Measurements from ENCODE around the gene KRT23. TPM values are rescaled to one million over a fixed set of nuclear protein-coding genes. Genes with fewer than 3 reads are reported as not detected.
A peak's percentile ranks its signal among the peaks of the same experiment; 100 is the strongest.

Gene KRT23
- total RNA-seq, 1 experiment from 2014 or later: not detected

DNA sequence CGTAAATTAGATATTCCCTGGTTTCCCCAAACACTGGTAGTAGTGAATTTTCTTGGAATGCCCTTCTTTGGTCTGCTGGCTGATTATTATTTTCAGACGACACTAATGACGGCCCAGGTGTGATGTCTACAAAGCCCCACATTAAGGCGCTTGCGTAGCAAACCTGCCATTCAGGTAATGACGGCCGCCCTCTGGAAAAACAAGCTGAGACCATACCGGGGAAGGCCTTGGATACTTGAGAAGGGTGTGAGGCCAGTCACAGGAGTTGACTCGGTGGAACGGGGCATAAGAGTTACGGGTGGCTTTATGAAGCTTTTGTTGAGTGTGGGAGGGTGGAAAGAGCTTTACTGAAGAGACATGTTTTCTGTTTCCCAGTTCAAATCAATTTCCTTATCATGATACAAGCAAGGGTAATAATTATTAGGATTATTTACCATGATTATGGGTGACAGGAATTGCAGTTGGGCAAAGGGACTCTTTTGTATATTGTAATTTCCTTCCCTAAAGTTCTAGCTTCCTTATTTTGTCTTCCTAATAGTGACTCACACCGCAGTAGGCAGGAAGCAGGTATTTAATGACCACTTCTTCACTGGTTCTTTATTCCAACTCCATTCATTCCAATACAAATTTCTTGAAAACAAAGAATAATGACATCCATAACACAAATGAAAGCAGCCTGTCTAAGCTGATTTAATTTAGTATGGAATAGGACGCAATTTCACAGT, 24.8 kb downstream of the KRT23 start:
- intact Hi-C loops (cut with micrococcal nuclease; ENCODE audit: unreplicated experiment): no loop called here
- POLR2A ChIA-PET (ENCODE audit: unreplicated experiment): interaction anchor here (0.6 kb wide), 1 partner anchor 222 kb away, joined by 10 read pairs; no protein-coding TSS in a partner anchor
- Histone ChIP-seq H3K36me3 (ENCODE audit: low read depth) (no peaks in the 10 kb centered on the region), H3F3A (ENCODE audit: insufficient read depth, low read depth) (peaks cover 47% of the 10 kb centered on the region), H4K20me1 (ENCODE audit: insufficient read depth) (no peaks in the 10 kb centered on the region), H3K4me2 (no peak overlapping the region), H2AFZ (no peak overlapping the region), H3K27ac (peak overlapping the region; percentile 40), H3K9me2 (ENCODE audit: insufficient read depth) (no peaks in the 10 kb centered on the region), H3K27me3 (ENCODE audit: insufficient read depth, low read depth) (no peaks in the 10 kb centered on the region), H3K4me3 (no peak overlapping the region), H3K9me3 (ENCODE audit: insufficient read depth, low read depth) (no peaks in the 10 kb centered on the region), H3K79me2 (ENCODE audit: low read depth) (no peaks in the 10 kb centered on the region), H3K4me1 (replicated peaks; ENCODE audit: insufficient read depth) (peaks cover 86% of the 10 kb centered on the region)
- TF ChIP-seq, protein P1, sequence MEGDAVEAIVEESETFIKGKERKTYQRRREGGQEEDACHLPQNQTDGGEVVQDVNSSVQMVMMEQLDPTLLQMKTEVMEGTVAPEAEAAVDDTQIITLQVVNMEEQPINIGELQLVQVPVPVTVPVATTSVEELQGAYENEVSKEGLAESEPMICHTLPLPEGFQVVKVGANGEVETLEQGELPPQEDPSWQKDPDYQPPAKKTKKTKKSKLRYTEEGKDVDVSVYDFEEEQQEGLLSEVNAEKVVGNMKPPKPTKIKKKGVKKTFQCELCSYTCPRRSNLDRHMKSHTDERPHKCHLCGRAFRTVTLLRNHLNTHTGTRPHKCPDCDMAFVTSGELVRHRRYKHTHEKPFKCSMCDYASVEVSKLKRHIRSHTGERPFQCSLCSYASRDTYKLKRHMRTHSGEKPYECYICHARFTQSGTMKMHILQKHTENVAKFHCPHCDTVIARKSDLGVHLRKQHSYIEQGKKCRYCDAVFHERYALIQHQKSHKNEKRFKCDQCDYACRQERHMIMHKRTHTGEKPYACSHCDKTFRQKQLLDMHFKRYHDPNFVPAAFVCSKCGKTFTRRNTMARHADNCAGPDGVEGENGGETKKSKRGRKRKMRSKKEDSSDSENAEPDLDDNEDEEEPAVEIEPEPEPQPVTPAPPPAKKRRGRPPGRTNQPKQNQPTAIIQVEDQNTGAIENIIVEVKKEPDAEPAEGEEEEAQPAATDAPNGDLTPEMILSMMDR (conservative IDR thresholded peaks at IDR 0.05): no peak
- no peak for TF ChIP-seq EZH2 (IDR thresholded peaks at IDR 0.05; ENCODE audit: low read depth)
- CTCF ChIA-PET: no interaction called here
- BruUV-seq (replicated peaks): no TSS peak
- DNase-seq: no peak

DNA sequence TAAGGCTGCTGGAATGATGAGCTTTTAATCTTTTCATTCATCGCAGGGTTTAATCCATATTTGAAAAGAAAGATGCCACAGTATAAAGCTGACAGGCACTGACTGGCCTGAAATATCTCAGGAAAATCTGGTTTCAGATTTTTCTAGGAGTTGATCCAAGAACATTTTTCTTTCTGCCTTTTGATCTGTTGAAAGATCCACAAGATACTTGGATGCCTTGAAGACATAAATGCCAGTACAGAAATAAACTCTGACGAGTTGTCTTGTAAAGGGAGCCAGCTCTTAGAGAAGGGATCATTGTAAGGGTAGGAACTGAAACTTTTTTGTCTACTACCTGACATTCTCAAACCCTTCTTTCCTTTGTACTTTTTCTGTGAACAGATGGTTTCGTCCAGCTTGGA, 27.0 kb downstream of the KRT23 start:
- H3K27ac ChIP-seq: peak overlapping the region; percentile 95
- no peaks in the 10 kb centered on the region for H3K9me3 ChIP-seq (ENCODE audit: insufficient read depth, low read depth)
- ChIA-PET POLR2A (ENCODE audit: unreplicated experiment) (interaction anchor here (0.5 to 1.0 kb wide), 4 partner anchors 8 to 768 kb away, joined by 3 to 17 read pairs (median 8); partner anchors contain the start of gene KRT13), CTCF (interaction anchor here (1.5 kb wide), 1 partner anchor 638 kb away, joined by 11 read pairs; no protein-coding TSS in a partner anchor)
- H4K20me1 ChIP-seq (ENCODE audit: insufficient read depth): no peaks in the 10 kb centered on the region
- peaks cover 64% of the 10 kb centered on the region for H3K4me1 ChIP-seq (replicated peaks; ENCODE audit: insufficient read depth)
- no peak overlapping the region for H3K4me3 ChIP-seq
- H3K9me2 ChIP-seq (ENCODE audit: insufficient read depth): no peaks in the 10 kb centered on the region
- no peak overlapping the region for H2AFZ ChIP-seq
- no TSS peak for BruUV-seq (replicated peaks)
- peaks cover 26% of the 10 kb centered on the region for H3F3A ChIP-seq (ENCODE audit: insufficient read depth, low read depth)
- no peak for DNase-seq
- TF ChIP-seq EZH2 (IDR thresholded peaks at IDR 0.05; ENCODE audit: low read depth): no peak
- TF ChIP-seq, protein P1 (conservative IDR thresholded peaks at IDR 0.05): no peak
- H3K79me2 ChIP-seq (ENCODE audit: low read depth): no peaks in the 10 kb centered on the region
- intact Hi-C loops (cut with micrococcal nuclease; ENCODE audit: unreplicated experiment): no loop called here
- H3K36me3 ChIP-seq (ENCODE audit: low read depth): no peaks in the 10 kb centered on the region
- H3K4me2 ChIP-seq: peak overlapping the region; percentile 58
- no peaks in the 10 kb centered on the region for H3K27me3 ChIP-seq (ENCODE audit: insufficient read depth, low read depth)

DNA sequence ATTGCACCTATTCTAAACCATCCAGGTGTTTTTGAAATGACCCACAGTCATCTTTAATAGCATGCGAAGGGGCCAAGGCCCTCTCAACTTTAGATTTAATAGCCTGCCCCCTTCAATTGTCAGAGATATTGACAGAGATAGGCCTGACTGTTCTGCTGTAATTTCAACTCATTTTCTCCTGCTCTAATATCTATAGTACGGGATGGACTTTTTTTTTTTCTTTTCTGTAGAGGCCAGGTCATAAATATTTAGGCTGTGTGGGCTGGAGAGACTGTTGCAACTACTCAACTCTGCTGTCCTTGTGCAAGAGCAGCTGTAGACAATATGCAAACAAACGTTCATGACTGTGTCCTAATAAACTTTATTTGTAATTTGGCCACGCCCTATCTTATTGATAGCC, 27.7 kb downstream of the KRT23 start:
- H3K79me2 ChIP-seq (ENCODE audit: low read depth): no peaks in the 10 kb centered on the region
- H3K27ac ChIP-seq: peak overlapping the region; percentile 95
- no peaks in the 10 kb centered on the region for H3K9me3 ChIP-seq (ENCODE audit: insufficient read depth, low read depth)
- H3K4me3 ChIP-seq: 0 out of 2 replicates have a peak overlapping the region, but pooled peaks have one; percentile 16
- H3K9me2 ChIP-seq (ENCODE audit: insufficient read depth): no peaks in the 10 kb centered on the region
- intact Hi-C loops (cut with micrococcal nuclease; ENCODE audit: unreplicated experiment): loop anchor here (1.0 to 5.0 kb wide), 11 partner anchors 53 to 757 kb away; no protein-coding TSS in a partner anchor
- H4K20me1 ChIP-seq (ENCODE audit: insufficient read depth): no peaks in the 10 kb centered on the region
- TF ChIP-seq, protein P1 (conservative IDR thresholded peaks at IDR 0.05): no peak
- no peak for TF ChIP-seq EZH2 (IDR thresholded peaks at IDR 0.05; ENCODE audit: low read depth)
- H3F3A ChIP-seq (ENCODE audit: insufficient read depth, low read depth): peaks cover 22% of the 10 kb centered on the region
- BruUV-seq (replicated peaks): no TSS peak
- H2AFZ ChIP-seq: no peak overlapping the region
- ChIA-PET CTCF (interaction anchor here (0.7 to 1.5 kb wide), 3 partner anchors 413 to 744 kb away, joined by 3 to 11 read pairs (median 7); no protein-coding TSS in a partner anchor), POLR2A (ENCODE audit: unreplicated experiment) (interaction anchor here (0.5 to 1.0 kb wide), 7 partner anchors 7 to 625 kb away, joined by 3 to 15 read pairs (median 4); partner anchors contain the start of gene KRT13)
- H3K4me2 ChIP-seq: peak overlapping the region; percentile 58
- no peaks in the 10 kb centered on the region for H3K36me3 ChIP-seq (ENCODE audit: low read depth)
- H3K4me1 ChIP-seq (replicated peaks; ENCODE audit: insufficient read depth): peaks cover 66% of the 10 kb centered on the region
- H3K27me3 ChIP-seq (ENCODE audit: insufficient read depth, low read depth): no peaks in the 10 kb centered on the region
- peak in 1 of 2 experiments; percentile 90 for DNase-seq
